Neuron (in vitro differentiated cells): ENCODE results near the gene PRPF18.

ENCODE experiments used
- H2AFZ ChIP-seq: one replicate; pipeline ENCODE4 v1.6.1; 2013; ENCODE audit warnings: low read depth, mild to moderate bottlenecking, inconsistent platforms, low read length, moderate library complexity
- H3K27me3 ChIP-seq: one replicate; pipeline ENCODE4 v1.6.1; 2013; ENCODE audit warnings: low read length; ENCODE audit not compliant: insufficient read depth
- H3K36me3 ChIP-seq: one replicate; pipeline ENCODE4 v1.6.1; 2013; ENCODE audit warnings: low read length; ENCODE audit not compliant: insufficient read depth
- H3K4me1 ChIP-seq: one replicate; pipeline ENCODE4 v1.6.1; 2013; ENCODE audit warnings: low read length; ENCODE audit not compliant: insufficient read depth
- H3K4me3 ChIP-seq: 2 replicates; pipeline ENCODE4 v1.5.1; 2013; ENCODE audit warnings: mild to moderate bottlenecking, low read length, moderate library complexity
- H3K9me3 ChIP-seq: one replicate; pipeline ENCODE4 v1.6.1; 2013; ENCODE audit warnings: low read length

Gene PRPF18

GRCh38 chr10:13585195-13585751 is 1.5 kb upstream of the PRPF18 start:
- H3K36me3 ChIP-seq, result no peaks in the 10 kb centered on the region
- peaks cover 8% of the 10 kb centered on the region for H3K4me1 ChIP-seq
- peaks cover 1% of the 10 kb centered on the region for H3K9me3 ChIP-seq
- peaks cover 3% of the 10 kb centered on the region for H3K27me3 ChIP-seq
- no peak overlapping the region for H2AFZ ChIP-seq
- H3K4me3 ChIP-seq, result no peak overlapping the region

- peaks cover 8% of the 10 kb centered on the region for H3K4me1 ChIP-seq
- peak overlapping the region; percentile 90 for H2AFZ ChIP-seq
- H3K9me3 ChIP-seq, result peaks cover 1% of the 10 kb centered on the region
- H3K4me3 ChIP-seq, result no peak overlapping the region
- H3K36me3 ChIP-seq, result no peaks in the 10 kb centered on the region
- peaks cover 3% of the 10 kb centered on the region for H3K27me3 ChIP-seq
Measured at GRCh38 chr10:13585943-13586342, 822 bp upstream of the PRPF18 start.

- H3K27me3 ChIP-seq, result peaks cover 3% of the 10 kb centered on the region
- H3K4me1 ChIP-seq, result peaks cover 8% of the 10 kb centered on the region
- H3K36me3 ChIP-seq, result peaks cover 3% of the 10 kb centered on the region
- peak overlapping the region; percentile 90 for H2AFZ ChIP-seq
- peak overlapping the region; percentile 68 for H3K4me3 ChIP-seq
- peaks cover under 1% of the 10 kb centered on the region for H3K9me3 ChIP-seq
Measured at GRCh38 chr10:13587391-13587790, 626 bp downstream of the PRPF18 start.

GRCh38 chr10:13589316-13589715 is 2.6 kb downstream of the PRPF18 start:
- peaks cover 8% of the 10 kb centered on the region for H3K4me1 ChIP-seq
- H3K9me3 ChIP-seq, result no peaks in the 10 kb centered on the region
- peaks cover 9% of the 10 kb centered on the region for H3K36me3 ChIP-seq
- no peak overlapping the region for H3K4me3 ChIP-seq
- H3K27me3 ChIP-seq, result no peaks in the 10 kb centered on the region
- H2AFZ ChIP-seq, result no peak overlapping the region

- H3K36me3 ChIP-seq, result peaks cover 10% of the 10 kb centered on the region
- H2AFZ ChIP-seq, result no peak overlapping the region
- H3K4me1 ChIP-seq, result peaks cover 8% of the 10 kb centered on the region
- H3K4me3 ChIP-seq, result no peak overlapping the region
- H3K27me3 ChIP-seq, result no peaks in the 10 kb centered on the region
- H3K9me3 ChIP-seq, result no peaks in the 10 kb centered on the region
Measured at GRCh38 chr10:13590886-13591285, 4.1 kb downstream of the PRPF18 start.

- Histone ChIP-seq H3K4me1 (peaks cover 8% of the 10 kb centered on the region), H3K9me3 (no peaks in the 10 kb centered on the region), H3K4me3 (no peak overlapping the region), H3K36me3 (peaks cover 10% of the 10 kb centered on the region), H3K27me3 (no peaks in the 10 kb centered on the region), H2AFZ (no peak overlapping the region)
Measured at GRCh38 chr10:13592306-13592705, 5.5 kb downstream of the PRPF18 start.

- Histone ChIP-seq H2AFZ (no peak overlapping the region), H3K36me3 (peaks cover 10% of the 10 kb centered on the region), H3K4me1 (no peaks in the 10 kb centered on the region), H3K9me3 (no peaks in the 10 kb centered on the region), H3K27me3 (no peaks in the 10 kb centered on the region), H3K4me3 (no peak overlapping the region)
Measured at GRCh38 chr10:13593535-13593934, 6.8 kb downstream of the PRPF18 start.

GRCh38 chr10:13594641-13595040 is 7.9 kb downstream of the PRPF18 start:
- H3K4me3 ChIP-seq, result no peak overlapping the region
- no peaks in the 10 kb centered on the region for H3K9me3 ChIP-seq
- no peak overlapping the region for H2AFZ ChIP-seq
- H3K36me3 ChIP-seq, result peaks cover 14% of the 10 kb centered on the region
- H3K4me1 ChIP-seq, result no peaks in the 10 kb centered on the region
- H3K27me3 ChIP-seq, result no peaks in the 10 kb centered on the region

- Histone ChIP-seq H3K4me3 (no peak overlapping the region), H3K27me3 (no peaks in the 10 kb centered on the region), H3K4me1 (no peaks in the 10 kb centered on the region), H2AFZ (no peak overlapping the region), H3K9me3 (no peaks in the 10 kb centered on the region), H3K36me3 (peaks cover 23% of the 10 kb centered on the region)
Measured at GRCh38 chr10:13597909-13598308, 11.1 kb downstream of the PRPF18 start.

- Histone ChIP-seq H3K9me3 (no peaks in the 10 kb centered on the region), H3K27me3 (no peaks in the 10 kb centered on the region), H3K4me3 (no peak overlapping the region), H3K36me3 (peaks cover 29% of the 10 kb centered on the region), H3K4me1 (no peaks in the 10 kb centered on the region), H2AFZ (no peak overlapping the region)
Measured at GRCh38 chr10:13604357-13605040, 17.7 kb downstream of the PRPF18 start.

GRCh38 chr10:13608246-13608853 is 21.6 kb downstream of the PRPF18 start:
- no peak overlapping the region for H2AFZ ChIP-seq
- H3K36me3 ChIP-seq, result peaks cover 27% of the 10 kb centered on the region
- H3K9me3 ChIP-seq, result no peaks in the 10 kb centered on the region
- no peak overlapping the region for H3K4me3 ChIP-seq
- H3K4me1 ChIP-seq, result no peaks in the 10 kb centered on the region
- H3K27me3 ChIP-seq, result no peaks in the 10 kb centered on the region

- Histone ChIP-seq H3K36me3 (peaks cover 31% of the 10 kb centered on the region), H3K9me3 (no peaks in the 10 kb centered on the region), H3K27me3 (no peaks in the 10 kb centered on the region), H3K4me1 (peaks cover 7% of the 10 kb centered on the region), H2AFZ (no peak overlapping the region), H3K4me3 (no peak overlapping the region)
Measured at GRCh38 chr10:13612654-13613373, 26.0 kb downstream of the PRPF18 start.

GRCh38 chr10:13613519-13613918 is 26.8 kb downstream of the PRPF18 start:
- peaks cover 7% of the 10 kb centered on the region for H3K4me1 ChIP-seq
- peaks cover 37% of the 10 kb centered on the region for H3K36me3 ChIP-seq
- H2AFZ ChIP-seq, result no peak overlapping the region
- H3K9me3 ChIP-seq, result no peaks in the 10 kb centered on the region
- no peak overlapping the region for H3K4me3 ChIP-seq
- H3K27me3 ChIP-seq, result no peaks in the 10 kb centered on the region
